HG03571 (cell line): ENCODE data around the gene PRPS2.

Experiments used
- ATAC-seq: cut with Tn5 transposase; IDR thresholded peaks from one replicate; pipeline ENCODE4 v1.9.1; 2021; ENCODE audit not compliant: unreplicated experiment

Gene PRPS2

GRCh38 chrX:12811658-12812057 is 20.4 kb downstream of the PRPS2 start:
- ATAC-seq, result no peak

- no peak for ATAC-seq
These were observed 23.2 kb downstream of the PRPS2 start for GRCh38 chrX:12814420-12814819.

GRCh38 chrX:12817528-12817927 is 26.3 kb downstream of the PRPS2 start:
- ATAC-seq, result no peak

- ATAC-seq, result no peak
These were observed 28.0 kb downstream of the PRPS2 start for GRCh38 chrX:12819222-12819621.

- no peak for ATAC-seq
These were observed 29.5 kb downstream of the PRPS2 start for GRCh38 chrX:12820737-12821136.

GRCh38 chrX:12824944-12825343 is 33.7 kb downstream of the PRPS2 start:
- ATAC-seq, result no peak

GRCh38 chrX:12825801-12826200 is 34.6 kb downstream of the PRPS2 start:
- no peak for ATAC-seq

- ATAC-seq, result no peak
These were observed 52.0 kb downstream of the PRPS2 start for GRCh38 chrX:12843061-12843667.

GRCh38 chrX:12843668-12844279 is 52.6 kb downstream of the PRPS2 start:
- peak; percentile 96 for ATAC-seq

GRCh38 chrX:12844319-12844718 is 53.1 kb downstream of the PRPS2 start:
- peak; percentile 27 for ATAC-seq

- no peak for ATAC-seq
These were observed 74.1 kb downstream of the PRPS2 start for GRCh38 chrX:12865359-12865758.

GRCh38 chrX:12866451-12867377 is 75.5 kb downstream of the PRPS2 start, which contains the start of gene TLR7:
Gene TLR7, plus strand, starts transcription at chrX:12867072. Its CDS starts 507 bp downstream, at chrX:12867579.
- ATAC-seq, result no peak

- ATAC-seq, result no peak
These were observed 76.5 kb downstream of the PRPS2 start for GRCh38 chrX:12867685-12868084.

- ATAC-seq, result peak; percentile 72
These were observed 77.5 kb downstream of the PRPS2 start for GRCh38 chrX:12868747-12869146.

- no peak for ATAC-seq
These were observed 80.0 kb downstream of the PRPS2 start for GRCh38 chrX:12871257-12871656.

- ATAC-seq, result no peak
These were observed 81.5 kb downstream of the PRPS2 start for GRCh38 chrX:12872741-12873140.
